GM21381 (cell line): ENCODE measurements around the gene TTC34.

ENCODE experiments used
- ATAC-seq: cut with Tn5 transposase; IDR thresholded peaks from one replicate; pipeline ENCODE4 v1.9.1; 2021; ENCODE audit warnings: mild to moderate bottlenecking, moderate library complexity; ENCODE audit not compliant: unreplicated experiment

The TTC34 gene

GRCh38 chr1:2594001-2594640 is 207.4 kb downstream of the TTC34 start:
- no peak for ATAC-seq

- ATAC-seq, result no peak
Measured at GRCh38 chr1:2593251-2593878, 208.1 kb downstream of the TTC34 start.

- no peak for ATAC-seq
Measured at GRCh38 chr1:2592672-2593071, 208.8 kb downstream of the TTC34 start.

GRCh38 chr1:2591581-2592261 is 209.8 kb downstream of the TTC34 start:
- ATAC-seq, result no peak

- no peak for ATAC-seq
Measured at GRCh38 chr1:2591233-2591580, 210.3 kb downstream of the TTC34 start.

GRCh38 chr1:2590233-2591141 is 211.0 kb downstream of the TTC34 start:
- ATAC-seq, result no peak

- ATAC-seq, result no peak
Measured at GRCh38 chr1:2589431-2590232, 211.9 kb downstream of the TTC34 start.

- ATAC-seq, result no peak
Measured at GRCh38 chr1:2588661-2589430, 212.6 kb downstream of the TTC34 start.

GRCh38 chr1:2587860-2588571 is 213.5 kb downstream of the TTC34 start:
- ATAC-seq, result no peak

- ATAC-seq, result no peak
Measured at GRCh38 chr1:2587071-2587859, 214.2 kb downstream of the TTC34 start.

- ATAC-seq, result peak; percentile 52
Measured at GRCh38 chr1:2586154-2587070, 215.1 kb downstream of the TTC34 start, which contains the start of gene PRXL2B. Gene PRXL2B (plus strand): TSS chr1:2586777. CDS start chr1:2586886, 109 bp downstream.
